Measurements from ENCODE around the gene FGF2. TPM values are rescaled to one million over a fixed set of nuclear protein-coding genes. Genes with fewer than 3 reads are reported as not detected.

The FGF2 gene
- total RNA-seq (2014; rRNA removed) (4.0 and 4.1 TPM in 2 replicates), Bru-seq, nascent RNA (percentile 83 among the genes with signal in this experiment), BruChase-seq, experiment 1, labeled RNA remaining after a 6-hour chase (percentile 73 among the genes with signal in this experiment), BruChase-seq, experiment 2, labeled RNA remaining after a 2-hour chase (percentile 73 among the genes with signal in this experiment)
- long read RNA-seq, full-length matches to known transcripts = 28 of 40 reads
- long read RNA-seq, partial matches to known transcripts = 0 of 40 reads
- long read RNA-seq, other reads (novel, unspliced or antisense) = 12 of 40 reads

DNA sequence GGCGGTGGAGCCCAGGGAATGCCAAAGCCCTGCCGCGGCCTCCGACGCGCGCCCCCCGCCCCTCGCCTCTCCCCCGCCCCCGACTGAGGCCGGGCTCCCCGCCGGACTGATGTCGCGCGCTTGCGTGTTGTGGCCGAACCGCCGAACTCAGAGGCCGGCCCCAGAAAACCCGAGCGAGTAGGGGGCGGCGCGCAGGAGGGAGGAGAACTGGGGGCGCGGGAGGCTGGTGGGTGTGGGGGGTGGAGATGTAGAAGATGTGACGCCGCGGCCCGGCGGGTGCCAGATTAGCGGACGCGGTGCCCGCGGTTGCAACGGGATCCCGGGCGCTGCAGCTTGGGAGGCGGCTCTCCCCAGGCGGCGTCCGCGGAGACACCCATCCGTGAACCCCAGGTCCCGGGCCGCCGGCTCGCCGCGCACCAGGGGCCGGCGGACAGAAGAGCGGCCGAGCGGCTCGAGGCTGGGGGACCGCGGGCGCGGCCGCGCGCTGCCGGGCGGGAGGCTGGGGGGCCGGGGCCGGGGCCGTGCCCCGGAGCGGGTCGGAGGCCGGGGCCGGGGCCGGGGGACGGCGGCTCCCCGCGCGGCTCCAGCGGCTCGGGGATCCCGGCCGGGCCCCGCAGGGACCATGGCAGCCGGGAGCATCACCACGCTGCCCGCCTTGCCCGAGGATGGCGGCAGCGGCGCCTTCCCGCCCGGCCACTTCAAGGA, at the start of gene FGF2:
Gene FGF2, plus strand, starts transcription at position 279 of the 705 bp plus-strand sequence. Its CDS starts 344 bp downstream, at position 623.
- Histone ChIP-seq H3K27me3 (ENCODE audit: low read length) (no peaks in the 10 kb centered on the region), H3F3A (ENCODE audit: low read length, unreplicated experiment) (no peaks in the 10 kb centered on the region), H3K4me1 (ENCODE audit: insufficient read depth, low read length) (peaks cover 20% of the 10 kb centered on the region), H3K79me2 (ENCODE audit: low read length) (peaks cover 34% of the 10 kb centered on the region), H4K20me1 (ENCODE audit: low read length) (no peaks in the 10 kb centered on the region), H3K27ac (ENCODE audit: low read length) (peak within 1 kb of the TSS; percentile 54), H3K9me2 (replicated peaks; ENCODE audit: low read length) (no peaks in the 10 kb centered on the region), H3K9ac (ENCODE audit: low read length) (peak within 1 kb of the TSS; percentile 80), H3K4me2 (ENCODE audit: low read length) (peak within 1 kb of the TSS; percentile 90), H3K9me3 (ENCODE audit: low read length) (no peaks in the 10 kb centered on the region), H2AFZ (ENCODE audit: low read length) (peak within 1 kb of the TSS; percentile 97), H3K36me3 (ENCODE audit: low read depth, low read length) (no peaks in the 10 kb centered on the region), H3K4me3 (ENCODE audit: low read length) (peak within 1 kb of the TSS; percentile 86)
- intact Hi-C loops (cut with micrococcal nuclease) = loop anchor here (5.0 kb wide), 3 partner anchors 46 to 71 kb away; no protein-coding TSS in a partner anchor
- TF ChIP-seq, protein P1, sequence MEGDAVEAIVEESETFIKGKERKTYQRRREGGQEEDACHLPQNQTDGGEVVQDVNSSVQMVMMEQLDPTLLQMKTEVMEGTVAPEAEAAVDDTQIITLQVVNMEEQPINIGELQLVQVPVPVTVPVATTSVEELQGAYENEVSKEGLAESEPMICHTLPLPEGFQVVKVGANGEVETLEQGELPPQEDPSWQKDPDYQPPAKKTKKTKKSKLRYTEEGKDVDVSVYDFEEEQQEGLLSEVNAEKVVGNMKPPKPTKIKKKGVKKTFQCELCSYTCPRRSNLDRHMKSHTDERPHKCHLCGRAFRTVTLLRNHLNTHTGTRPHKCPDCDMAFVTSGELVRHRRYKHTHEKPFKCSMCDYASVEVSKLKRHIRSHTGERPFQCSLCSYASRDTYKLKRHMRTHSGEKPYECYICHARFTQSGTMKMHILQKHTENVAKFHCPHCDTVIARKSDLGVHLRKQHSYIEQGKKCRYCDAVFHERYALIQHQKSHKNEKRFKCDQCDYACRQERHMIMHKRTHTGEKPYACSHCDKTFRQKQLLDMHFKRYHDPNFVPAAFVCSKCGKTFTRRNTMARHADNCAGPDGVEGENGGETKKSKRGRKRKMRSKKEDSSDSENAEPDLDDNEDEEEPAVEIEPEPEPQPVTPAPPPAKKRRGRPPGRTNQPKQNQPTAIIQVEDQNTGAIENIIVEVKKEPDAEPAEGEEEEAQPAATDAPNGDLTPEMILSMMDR (conservative IDR thresholded peaks at IDR 0.05; ENCODE audit: low read depth, low read length) = no peak
- TF ChIP-seq EZH2 (IDR thresholded peaks at IDR 0.05; ENCODE audit: low read length, unreplicated experiment) (no peak), EZH2phosphoT487 (IDR thresholded peaks at IDR 0.05; ENCODE audit: borderline replicate concordance, low read length) (no peak)
- POLR2A ChIA-PET (ENCODE audit: unreplicated experiment) = no interaction called here
- CTCF ChIA-PET = no interaction called here
- peak; percentile 45 for ATAC-seq
- DNase-seq = peak; percentile 21
- BruUV-seq (replicated peaks) = no TSS peak

DNA sequence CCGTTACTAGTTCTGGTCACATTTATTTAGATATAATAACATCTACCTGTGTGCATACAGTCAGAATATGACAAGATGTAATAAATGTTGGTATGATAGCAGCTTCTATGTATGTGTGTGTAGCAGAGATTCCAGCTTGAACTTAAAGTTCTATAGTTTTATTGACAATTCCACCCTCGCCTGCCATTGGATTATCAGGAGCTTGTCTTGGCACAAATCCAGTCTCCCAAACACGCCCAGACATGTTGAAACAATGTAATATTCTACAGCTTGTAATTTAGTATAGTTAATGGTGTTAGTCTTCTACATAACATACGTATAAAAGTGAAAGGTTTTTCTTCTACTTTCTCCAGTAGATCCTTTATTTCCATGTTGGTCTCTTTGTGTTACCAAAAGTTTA, 49.7 kb upstream of the FGF2 start:
- CTCF ChIA-PET = no interaction called here
- Histone ChIP-seq H3K4me1 (ENCODE audit: insufficient read depth, low read length) (peaks cover 13% of the 10 kb centered on the region), H3K9me3 (ENCODE audit: low read length) (no peaks in the 10 kb centered on the region), H2AFZ (ENCODE audit: low read length) (no peak overlapping the region), H3K27me3 (ENCODE audit: low read length) (no peaks in the 10 kb centered on the region), H3K79me2 (ENCODE audit: low read length) (no peaks in the 10 kb centered on the region), H3K27ac (ENCODE audit: low read length) (no peak overlapping the region), H4K20me1 (ENCODE audit: low read length) (no peaks in the 10 kb centered on the region), H3K36me3 (ENCODE audit: low read depth, low read length) (no peaks in the 10 kb centered on the region), H3K4me2 (ENCODE audit: low read length) (no peak overlapping the region), H3K4me3 (ENCODE audit: low read length) (no peak overlapping the region), H3K9me2 (replicated peaks; ENCODE audit: low read length) (no peaks in the 10 kb centered on the region), H3F3A (ENCODE audit: low read length, unreplicated experiment) (no peaks in the 10 kb centered on the region), H3K9ac (ENCODE audit: low read length) (no peak overlapping the region)
- DNase-seq (no peak), ATAC-seq (no peak)
- POLR2A ChIA-PET (ENCODE audit: unreplicated experiment) = no interaction called here
- TF ChIP-seq EZH2phosphoT487 (IDR thresholded peaks at IDR 0.05; ENCODE audit: borderline replicate concordance, low read length) (no peak), EZH2 (IDR thresholded peaks at IDR 0.05; ENCODE audit: low read length, unreplicated experiment) (no peak)
- TF ChIP-seq, protein P1 (conservative IDR thresholded peaks at IDR 0.05; ENCODE audit: low read depth, low read length) = no peak
- BruUV-seq (replicated peaks) = no TSS peak
- intact Hi-C loops (cut with micrococcal nuclease) = no loop called here
